ENCODE data around the gene CGB7. TPM values are rescaled to one million over a fixed set of nuclear protein-coding genes. Genes with fewer than 3 reads are reported as not detected.

Gene CGB7
- total and polyA plus RNA-seq, 9 of the 15 experiments (the other 6 are each of a cell fraction or from before 2014, with no cell fraction given) = not detected

DNA sequence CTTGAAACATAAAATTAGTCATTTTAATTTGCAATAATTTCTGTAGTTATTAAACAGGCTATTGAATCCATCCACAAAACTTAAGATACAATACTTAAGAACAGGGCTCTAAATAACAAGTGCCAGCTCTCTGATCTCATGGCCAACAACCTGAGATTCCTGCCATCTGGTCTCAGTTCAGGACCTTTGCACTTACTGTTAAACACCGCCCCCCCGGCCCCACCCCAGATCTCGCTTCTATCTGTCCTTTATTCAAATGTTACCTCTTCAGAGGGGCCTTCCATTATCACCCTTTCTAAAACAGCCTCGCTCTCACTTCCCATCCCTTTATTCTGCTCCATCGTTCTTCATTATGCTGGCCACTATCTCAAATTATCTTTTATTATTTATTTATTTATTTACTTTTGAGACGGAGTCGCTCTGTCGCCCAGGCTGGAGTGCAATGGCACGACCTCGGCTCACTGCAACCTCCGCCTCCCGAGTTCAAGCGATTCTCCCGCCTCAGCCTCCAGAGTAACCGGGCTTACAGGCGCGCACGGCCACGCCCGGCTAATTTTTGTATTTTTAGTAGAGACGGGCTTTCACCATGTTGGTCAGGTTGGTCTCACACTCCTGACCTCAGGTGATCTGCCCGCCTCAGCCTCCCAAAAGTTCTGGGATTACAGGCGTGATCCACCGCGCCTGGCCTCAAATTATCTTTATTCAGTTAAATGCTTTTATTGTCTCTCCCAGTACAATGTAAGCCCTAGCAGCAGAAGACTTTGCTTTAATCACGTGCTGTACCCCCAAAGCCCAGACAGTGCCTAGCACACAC, 26.9 kb upstream of the CGB7 start (continued):
- TF ChIP-seq HDAC8 (tag; IDR thresholded peaks at IDR 0.05) (no peak), NR2F6 (CRISPR knock-in tag; IDR thresholded peaks at IDR 0.05) (no peak), E2F3 (CRISPR knock-in tag; IDR thresholded peaks at IDR 0.05) (peak; percentile 29; the same call in 1 of the 2 replicates), SRSF9 (IDR thresholded peaks at IDR 0.05; ENCODE audit: borderline replicate concordance, low read depth, low read length) (no peak), MYC (IDR thresholded peaks at IDR 0.05; ENCODE audit: low read depth, low read length) (0 out of 2 replicates have a peak, but pooled peaks have one; percentile 8), MYC (CRISPR knock-in tag; IDR thresholded peaks at IDR 0.05; ENCODE audit: borderline replicate concordance, low read depth) (no peak), PHF21A (IDR thresholded peaks at IDR 0.05; ENCODE audit: borderline replicate concordance, low read depth) (no peak), NR2C1 (IDR thresholded peaks at IDR 0.05) (peak; percentile 22; the same call in 1 of the 2 replicates), NR2C1 (tag; IDR thresholded peaks at IDR 0.05) (0 out of 2 replicates have a peak, but pooled peaks have one; percentile 7), HDAC2 (IDR thresholded peaks at IDR 0.05) (0 out of 2 replicates have a peak, but pooled peaks have one; percentile 71), CBFB (CRISPR knock-in tag; IDR thresholded peaks at IDR 0.05) (no peak), OTX1 (CRISPR knock-in tag; IDR thresholded peaks at IDR 0.05) (no peak), HDAC1 (IDR thresholded peaks at IDR 0.05) (peak in 1 of 2 experiments; percentile 18; a peak in 1 of 4 replicates)
- TF ChIP-seq, protein P1, sequence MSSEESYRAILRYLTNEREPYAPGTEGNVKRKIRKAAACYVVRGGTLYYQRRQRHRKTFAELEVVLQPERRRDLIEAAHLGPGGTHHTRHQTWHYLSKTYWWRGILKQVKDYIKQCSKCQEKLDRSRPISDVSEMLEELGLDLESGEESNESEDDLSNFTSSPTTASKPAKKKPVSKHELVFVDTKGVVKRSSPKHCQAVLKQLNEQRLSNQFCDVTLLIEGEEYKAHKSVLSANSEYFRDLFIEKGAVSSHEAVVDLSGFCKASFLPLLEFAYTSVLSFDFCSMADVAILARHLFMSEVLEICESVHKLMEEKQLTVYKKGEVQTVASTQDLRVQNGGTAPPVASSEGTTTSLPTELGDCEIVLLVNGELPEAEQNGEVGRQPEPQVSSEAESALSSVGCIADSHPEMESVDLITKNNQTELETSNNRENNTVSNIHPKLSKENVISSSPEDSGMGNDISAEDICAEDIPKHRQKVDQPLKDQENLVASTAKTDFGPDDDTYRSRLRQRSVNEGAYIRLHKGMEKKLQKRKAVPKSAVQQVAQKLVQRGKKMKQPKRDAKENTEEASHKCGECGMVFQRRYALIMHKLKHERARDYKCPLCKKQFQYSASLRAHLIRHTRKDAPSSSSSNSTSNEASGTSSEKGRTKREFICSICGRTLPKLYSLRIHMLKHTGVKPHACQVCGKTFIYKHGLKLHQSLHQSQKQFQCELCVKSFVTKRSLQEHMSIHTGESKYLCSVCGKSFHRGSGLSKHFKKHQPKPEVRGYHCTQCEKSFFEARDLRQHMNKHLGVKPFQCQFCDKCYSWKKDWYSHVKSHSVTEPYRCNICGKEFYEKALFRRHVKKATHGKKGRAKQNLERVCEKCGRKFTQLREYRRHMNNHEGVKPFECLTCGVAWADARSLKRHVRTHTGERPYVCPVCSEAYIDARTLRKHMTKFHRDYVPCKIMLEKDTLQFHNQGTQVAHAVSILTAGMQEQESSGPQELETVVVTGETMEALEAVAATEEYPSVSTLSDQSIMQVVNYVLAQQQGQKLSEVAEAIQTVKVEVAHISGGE (CRISPR knock-in tag; IDR thresholded peaks at IDR 0.05) = 0 out of 6 replicates have a peak, but pooled peaks of 1 of the 3 experiments have one; percentile 9
- TF ChIP-seq, protein P2, sequence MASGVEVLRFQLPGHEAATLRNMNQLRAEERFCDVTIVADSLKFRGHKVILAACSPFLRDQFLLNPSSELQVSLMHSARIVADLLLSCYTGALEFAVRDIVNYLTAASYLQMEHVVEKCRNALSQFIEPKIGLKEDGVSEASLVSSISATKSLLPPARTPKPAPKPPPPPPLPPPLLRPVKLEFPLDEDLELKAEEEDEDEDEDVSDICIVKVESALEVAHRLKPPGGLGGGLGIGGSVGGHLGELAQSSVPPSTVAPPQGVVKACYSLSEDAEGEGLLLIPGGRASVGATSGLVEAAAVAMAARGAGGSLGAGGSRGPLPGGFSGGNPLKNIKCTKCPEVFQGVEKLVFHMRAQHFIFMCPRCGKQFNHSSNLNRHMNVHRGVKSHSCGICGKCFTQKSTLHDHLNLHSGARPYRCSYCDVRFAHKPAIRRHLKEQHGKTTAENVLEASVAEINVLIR (CRISPR knock-in tag; IDR thresholded peaks at IDR 0.05) = no peak
- TF ChIP-seq, protein P3, sequence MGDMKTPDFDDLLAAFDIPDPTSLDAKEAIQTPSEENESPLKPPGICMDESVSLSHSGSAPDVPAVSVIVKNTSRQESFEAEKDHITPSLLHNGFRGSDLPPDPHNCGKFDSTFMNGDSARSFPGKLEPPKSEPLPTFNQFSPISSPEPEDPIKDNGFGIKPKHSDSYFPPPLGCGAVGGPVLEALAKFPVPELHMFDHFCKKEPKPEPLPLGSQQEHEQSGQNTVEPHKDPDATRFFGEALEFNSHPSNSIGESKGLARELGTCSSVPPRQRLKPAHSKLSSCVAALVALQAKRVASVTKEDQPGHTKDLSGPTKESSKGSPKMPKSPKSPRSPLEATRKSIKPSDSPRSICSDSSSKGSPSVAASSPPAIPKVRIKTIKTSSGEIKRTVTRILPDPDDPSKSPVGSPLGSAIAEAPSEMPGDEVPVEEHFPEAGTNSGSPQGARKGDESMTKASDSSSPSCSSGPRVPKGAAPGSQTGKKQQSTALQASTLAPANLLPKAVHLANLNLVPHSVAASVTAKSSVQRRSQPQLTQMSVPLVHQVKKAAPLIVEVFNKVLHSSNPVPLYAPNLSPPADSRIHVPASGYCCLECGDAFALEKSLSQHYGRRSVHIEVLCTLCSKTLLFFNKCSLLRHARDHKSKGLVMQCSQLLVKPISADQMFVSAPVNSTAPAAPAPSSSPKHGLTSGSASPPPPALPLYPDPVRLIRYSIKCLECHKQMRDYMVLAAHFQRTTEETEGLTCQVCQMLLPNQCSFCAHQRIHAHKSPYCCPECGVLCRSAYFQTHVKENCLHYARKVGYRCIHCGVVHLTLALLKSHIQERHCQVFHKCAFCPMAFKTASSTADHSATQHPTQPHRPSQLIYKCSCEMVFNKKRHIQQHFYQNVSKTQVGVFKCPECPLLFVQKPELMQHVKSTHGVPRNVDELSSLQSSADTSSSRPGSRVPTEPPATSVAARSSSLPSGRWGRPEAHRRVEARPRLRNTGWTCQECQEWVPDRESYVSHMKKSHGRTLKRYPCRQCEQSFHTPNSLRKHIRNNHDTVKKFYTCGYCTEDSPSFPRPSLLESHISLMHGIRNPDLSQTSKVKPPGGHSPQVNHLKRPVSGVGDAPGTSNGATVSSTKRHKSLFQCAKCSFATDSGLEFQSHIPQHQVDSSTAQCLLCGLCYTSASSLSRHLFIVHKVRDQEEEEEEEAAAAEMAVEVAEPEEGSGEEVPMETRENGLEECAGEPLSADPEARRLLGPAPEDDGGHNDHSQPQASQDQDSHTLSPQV (IDR thresholded peaks at IDR 0.05) = peak; percentile 79
- TF ChIP-seq, protein P4, sequence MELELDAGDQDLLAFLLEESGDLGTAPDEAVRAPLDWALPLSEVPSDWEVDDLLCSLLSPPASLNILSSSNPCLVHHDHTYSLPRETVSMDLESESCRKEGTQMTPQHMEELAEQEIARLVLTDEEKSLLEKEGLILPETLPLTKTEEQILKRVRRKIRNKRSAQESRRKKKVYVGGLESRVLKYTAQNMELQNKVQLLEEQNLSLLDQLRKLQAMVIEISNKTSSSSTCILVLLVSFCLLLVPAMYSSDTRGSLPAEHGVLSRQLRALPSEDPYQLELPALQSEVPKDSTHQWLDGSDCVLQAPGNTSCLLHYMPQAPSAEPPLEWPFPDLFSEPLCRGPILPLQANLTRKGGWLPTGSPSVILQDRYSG (tag; conservative IDR thresholded peaks at IDR 0.05; ENCODE audit: low read depth) = peak; percentile 38; the same call in 1 of the 2 replicates
